GM21737 (cell line): ENCODE results near the gene CD44.
"Not testable (repeated sequence)": the region's sequence is repeated elsewhere in the genome, so short reads cannot be mapped to it uniquely, and the experiment has no call there.

Experiments used
- ATAC-seq: cut with Tn5 transposase; IDR thresholded peaks from one replicate; pipeline ENCODE4 v1.9.1; 2021; ENCODE audit warnings: mild to moderate bottlenecking, moderate library complexity; ENCODE audit not compliant: unreplicated experiment

Gene CD44

DNA sequence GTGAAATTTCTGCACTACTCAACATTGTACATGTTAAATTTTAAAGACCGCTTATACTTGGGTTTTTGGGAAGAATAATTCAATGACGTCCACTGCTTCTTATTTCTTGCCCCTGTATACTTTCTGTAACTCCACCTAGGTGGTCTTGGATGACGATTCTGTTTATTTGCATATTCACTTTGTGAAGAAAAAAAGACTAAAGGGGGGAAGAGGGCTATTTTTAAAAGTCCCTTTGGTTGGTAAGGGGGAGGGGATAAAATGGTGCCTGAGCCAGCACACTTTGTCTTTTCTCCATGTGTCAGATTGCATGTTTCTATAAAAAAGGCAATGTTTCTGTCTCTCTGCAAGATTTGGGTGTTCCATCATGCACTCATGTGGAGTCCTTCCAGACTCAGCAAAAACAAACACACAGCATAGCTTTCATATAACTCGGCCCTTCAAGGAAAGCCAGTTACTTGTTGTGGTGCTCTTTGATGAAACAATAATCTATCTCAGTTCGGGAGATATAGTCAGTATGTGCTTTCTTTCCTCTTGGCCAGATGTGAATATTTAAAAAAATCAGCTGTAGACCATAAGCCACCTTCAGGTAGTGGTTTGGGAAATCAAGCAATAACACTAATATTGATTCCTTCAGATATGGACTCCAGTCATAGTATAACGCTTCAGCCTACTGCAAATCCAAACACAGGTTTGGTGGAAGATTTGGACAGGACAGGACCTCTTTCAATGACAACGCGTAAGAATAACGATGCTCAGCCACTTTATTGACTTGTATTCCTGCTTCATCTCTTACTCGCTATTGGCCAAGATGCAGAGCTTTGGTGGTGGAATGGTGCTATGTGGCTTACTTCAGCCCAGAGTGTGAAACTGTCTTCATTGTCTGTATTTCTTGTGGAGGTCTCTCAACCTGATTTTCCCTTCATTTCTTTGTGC, 68.8 kb downstream of the CD44 start:
- ATAC-seq = no peak

DNA sequence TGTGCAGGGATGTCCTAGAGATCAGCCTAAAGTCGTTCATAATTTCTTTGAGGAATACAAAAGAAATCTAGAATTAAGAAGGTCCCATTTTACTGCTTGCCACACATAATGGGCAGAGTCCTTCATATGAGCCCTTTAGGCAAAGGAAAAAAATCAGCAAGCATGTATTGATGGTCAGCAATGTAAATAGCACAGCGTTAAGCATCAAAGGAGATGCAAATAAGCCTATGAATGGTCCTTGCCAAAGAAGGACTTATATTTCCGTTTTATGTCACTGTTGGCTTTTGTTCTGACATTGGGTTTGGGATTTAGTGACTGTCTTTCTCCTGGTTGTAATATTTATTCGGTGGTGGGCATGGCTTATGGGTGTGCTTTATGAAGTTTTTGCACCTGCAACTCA, 69.8 kb downstream of the CD44 start:
- ATAC-seq = no peak

DNA sequence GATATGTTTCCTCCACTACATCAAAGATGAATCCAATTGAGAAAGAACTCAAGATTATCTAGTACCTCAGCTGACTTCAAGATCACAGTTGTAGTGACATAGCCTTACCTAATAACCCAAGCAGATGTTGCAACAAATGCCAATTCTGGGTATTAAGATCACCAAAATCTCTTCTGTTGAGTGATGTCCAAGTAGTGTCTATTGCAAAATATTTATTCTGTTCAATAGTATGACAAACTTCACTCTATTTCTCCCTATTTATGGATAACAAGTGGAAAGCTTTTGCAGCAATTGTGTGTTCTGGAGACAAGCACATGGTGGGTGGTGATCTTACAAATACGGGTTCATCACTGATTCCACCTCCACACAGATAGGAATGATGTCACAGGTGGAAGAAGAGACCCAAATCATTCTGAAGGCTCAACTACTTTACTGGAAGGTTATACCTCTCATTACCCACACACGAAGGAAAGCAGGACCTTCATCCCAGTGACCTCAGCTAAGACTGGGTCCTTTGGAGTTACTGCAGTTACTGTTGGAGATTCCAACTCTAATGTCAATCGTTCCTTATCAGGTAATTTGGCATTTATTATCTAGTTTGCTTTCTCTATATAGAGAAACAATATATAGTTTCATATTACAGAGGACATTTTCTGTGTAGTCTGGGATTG, 72.0 kb downstream of the CD44 start:
- ATAC-seq = no peak

DNA sequence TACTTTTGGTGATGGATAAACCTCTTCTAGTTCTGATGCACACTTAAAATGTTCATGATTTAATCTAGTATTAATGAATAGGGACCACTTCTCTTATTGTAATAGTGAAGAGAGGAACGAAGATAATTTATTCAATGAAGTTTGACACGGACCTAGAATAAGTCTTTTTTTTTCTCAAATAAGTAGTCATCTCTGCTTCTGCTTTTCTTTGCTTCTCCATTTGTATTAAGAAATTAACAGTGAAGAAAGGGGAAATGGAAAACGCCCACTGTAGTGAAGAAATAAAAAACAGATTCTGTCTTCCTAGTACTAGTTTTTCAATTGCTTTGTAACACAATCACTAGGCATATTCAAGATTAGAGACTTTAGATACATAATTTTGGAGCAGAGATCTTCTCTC, 73.0 kb downstream of the CD44 start:
- ATAC-seq = no peak

DNA sequence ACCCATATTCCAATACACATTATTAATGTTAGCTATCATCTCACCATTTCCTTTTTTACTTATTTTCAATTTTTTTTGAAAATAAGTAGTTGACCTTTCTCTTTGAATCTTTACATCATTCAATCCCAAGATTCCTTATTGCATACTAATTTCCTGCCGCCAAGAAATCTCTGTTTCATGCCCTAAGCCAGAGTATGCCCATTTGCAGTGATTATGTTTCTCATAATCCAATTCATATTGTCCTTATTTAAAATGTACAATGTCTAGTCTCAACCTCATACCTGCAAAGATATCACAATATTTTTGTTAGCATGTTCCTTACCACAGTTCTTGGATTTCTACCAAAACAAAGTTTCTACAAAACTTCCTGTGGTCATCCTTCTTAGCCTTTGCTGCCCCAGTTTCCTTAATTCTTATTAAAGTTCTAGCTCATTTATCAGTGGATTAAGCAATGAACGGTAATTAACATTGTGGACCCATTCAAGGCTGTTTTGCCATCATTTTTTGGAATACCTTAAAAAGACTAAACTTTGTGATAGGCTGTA, 75.3 kb downstream of the CD44 start:
- ATAC-seq = no peak

DNA sequence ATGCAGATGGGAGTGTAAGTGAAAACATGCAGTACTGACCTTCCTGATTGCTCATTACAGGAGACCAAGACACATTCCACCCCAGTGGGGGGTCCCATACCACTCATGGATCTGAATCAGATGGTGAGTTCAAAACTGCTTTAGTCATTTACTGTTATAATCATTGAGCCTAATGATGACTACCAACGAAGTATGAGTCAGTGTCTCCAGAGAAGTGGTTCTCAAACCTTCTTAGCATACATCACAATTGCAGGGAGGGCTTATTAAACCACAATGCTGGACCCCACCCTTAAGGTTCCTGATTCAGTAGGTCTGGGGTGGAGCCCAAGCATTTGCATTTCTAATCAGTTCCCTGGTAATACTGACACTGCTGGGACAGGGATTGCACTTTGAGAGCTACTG, 75.8 kb downstream of the CD44 start:
- no peak for ATAC-seq

DNA sequence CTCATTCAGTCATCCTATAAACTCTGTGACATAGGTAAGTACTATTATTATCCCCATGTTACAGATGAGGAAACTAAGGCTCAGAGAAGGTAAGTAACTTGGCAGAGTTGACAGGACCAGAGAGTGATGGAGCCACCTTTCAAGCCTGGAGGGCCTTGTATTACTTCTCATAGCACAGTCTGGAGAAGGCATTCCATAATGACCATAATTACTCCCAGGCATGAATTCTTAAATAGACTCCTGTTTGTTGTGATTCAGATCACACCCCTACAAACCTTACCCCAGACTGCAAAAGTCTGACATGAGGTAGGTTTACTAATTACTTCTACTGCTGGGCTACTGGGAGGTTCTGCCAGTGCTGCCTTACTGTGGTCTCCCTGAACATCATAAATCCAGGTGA, 77.0 kb downstream of the CD44 start:
- ATAC-seq = no peak

DNA sequence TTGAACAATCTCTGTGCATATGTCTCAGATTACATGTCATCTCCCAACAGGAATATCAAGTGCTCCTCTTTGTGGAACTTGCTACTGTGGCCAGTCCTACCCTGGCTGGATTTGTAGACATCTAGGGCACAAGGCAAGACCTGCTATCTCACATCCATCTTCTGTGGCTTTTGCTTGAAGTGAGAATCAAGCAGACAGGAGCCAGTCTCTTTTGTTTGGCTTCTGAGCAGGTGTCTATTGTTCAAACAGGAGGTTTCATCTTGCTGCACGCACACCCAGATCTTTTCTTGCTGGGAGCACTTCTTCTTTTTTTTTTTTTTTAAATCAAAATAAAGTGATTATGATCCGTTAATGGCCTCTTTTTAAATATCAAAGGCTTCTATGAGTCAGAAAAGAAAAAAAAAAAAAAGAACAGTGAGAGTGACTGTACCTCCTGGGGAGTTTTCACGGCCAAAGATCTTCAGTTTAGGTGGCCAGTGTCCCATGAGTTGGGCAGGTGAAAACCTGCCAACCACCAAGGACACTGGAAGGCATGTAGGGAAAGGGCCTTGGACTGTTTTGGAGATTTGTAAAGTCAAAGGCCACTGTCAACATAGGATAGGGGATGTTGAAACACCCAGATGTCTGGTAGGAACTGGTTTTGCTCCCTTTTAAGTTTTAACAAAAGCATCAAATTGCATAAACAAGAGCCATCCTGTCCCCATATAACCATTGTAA, 78.1 kb downstream of the CD44 start:
- no peak for ATAC-seq

DNA sequence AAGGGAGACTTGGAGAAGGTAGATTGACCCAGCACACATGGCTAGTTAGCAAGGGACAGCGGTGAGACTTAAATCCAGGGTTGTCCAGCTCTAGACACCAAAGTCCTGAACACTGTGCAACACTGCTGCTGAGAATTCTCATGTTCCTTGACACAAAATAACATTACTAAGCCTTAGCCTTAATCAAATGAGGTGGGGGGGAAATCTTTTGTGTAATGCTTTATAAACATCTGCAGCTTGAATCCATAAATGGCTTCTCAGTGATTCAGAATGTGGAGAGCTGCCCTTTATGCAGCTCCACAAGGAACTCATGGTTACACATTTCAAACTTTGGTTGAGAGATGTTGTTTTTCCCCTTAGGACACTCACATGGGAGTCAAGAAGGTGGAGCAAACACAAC, 80.0 kb downstream of the CD44 start:
- no peak for ATAC-seq

DNA sequence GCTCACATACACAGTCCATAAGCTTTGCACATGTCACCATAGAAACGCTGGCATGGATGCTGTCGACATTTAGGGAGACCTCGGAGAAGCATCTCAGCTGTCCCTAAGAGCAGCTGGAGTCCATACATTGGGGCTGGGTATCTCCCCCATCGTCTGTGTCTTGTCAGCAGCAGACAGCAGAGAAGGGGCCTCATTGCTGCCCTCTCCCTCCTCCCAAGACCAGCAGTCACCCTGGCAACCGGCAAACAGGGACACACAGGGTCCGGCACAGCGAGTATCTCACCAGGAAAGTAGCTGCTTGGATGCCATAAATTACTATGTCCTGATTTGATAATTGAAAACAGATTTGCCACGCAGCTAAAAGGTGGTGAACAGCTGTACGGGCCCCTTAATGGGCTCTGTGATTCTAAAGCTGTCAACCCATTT, 84.4 kb downstream of the CD44 start:
- ATAC-seq = no peak

DNA sequence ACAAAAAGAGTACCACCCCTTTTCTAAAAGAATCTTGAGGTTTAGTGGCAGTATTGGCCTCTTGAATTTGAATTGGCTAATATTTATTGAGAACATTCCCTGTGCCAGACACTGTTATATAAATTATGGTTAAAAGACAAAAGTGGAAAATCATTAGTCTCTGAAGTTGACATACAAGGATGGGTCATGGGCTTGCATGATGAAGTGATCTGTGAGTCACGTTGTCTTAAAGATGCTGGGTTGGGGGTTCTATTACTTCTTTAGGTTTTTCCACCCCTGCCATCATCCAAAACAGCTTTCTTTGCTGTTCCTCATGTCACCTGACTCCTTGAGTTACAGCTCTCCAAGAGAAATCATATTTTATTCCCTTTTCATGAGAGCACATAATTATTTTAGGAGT, 85.0 kb downstream of the CD44 start:
- ATAC-seq = no peak

DNA sequence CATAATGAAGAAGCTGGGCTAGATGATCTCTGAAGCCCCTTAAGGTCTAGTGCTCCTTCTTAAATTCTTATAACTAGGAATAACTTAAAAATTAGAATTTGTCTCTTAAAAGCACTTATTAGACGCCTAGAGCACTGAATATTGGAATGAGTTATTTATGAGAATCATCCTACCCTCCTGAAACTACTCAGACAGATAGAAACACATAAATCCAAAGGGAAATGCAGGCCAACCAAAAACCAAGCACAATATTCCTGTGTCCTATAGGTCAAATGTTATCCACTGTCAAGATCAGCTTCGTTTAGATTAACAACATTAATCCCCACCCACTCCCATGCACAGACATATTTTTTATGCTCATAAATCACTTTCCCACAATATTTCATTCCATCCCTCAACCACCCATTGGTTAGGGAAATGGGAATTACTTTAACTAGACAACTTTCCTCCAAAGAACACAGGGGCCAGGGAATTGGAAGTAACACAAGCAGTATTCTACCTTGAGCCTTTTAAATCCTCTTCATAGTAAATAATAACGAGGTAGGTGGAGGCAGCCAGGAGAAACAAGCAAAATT, 87.1 kb downstream of the CD44 start:
- no peak for ATAC-seq

DNA sequence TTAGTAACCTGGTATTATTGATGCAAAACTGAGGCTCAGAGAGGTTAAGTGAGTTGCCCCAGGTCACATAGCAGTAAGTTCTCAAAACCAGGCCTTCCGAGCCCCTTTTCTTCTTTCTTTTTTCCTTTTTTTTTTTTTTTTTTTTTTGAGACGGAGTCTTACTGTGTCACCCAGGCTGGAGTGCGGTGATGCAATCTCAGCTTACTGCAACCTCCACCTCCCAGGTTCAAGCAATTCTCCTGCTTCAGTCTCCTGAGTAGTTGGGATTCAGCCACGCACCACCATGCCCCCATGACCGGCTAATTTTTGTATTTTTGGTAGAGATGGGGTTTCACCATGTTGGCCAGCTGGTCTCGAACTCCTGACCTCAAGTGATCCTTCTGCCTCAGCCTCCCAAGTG, 87.8 kb downstream of the CD44 start:
- ATAC-seq = not testable (repeated sequence)

DNA sequence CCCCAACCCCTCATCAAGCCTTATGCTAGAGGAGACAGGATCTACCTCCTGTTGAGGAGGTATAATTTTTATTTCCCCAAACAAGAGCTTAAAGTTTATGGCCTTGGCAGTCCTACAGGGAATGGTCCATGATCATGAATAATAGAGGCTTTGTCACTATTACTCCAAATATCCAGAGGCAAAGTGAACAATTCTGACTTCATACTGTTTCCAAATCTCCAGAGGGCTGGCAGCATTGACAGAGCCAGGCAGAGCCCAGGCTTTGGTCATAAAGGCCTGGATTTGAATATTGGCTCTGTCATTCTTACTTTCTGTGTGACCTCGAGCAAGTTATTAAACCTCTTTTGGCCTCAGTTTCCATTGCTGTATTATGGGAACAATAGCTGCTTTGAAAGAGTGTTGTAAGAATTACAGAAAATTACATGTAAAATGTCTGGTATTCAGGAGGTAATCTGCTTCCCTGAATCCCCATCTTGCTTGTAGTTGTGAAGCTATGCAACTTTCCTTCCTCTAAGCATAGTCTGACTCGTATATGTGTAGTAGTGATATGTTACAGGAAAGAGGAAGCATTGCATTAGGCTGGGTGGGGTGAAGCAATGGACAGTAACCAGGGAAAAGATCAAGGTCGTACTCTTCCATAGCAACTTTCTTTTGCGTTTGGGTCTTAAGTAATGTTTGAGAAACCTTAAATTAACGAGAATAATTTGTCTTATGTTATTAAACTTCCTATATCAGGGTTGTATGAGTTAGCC, 88.8 kb downstream of the CD44 start:
- ATAC-seq = no peak

DNA sequence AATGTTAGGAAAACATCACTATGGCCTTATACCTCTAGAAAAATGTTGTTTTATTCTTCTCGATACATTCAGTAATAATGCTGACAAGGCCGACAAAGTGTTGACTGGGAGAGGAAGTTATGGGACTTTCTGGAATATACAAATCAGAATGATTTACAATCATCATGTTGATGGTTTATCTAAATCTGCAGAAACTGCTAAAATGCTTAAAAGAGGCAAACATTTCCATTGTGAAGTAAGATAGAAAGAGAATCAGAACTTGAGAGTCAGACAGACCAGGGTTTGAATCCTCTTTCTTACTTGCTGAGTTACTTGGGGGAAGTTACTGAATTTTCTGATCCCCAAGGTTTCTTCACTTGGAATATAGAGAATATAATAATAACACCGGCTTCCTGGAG, 89.4 kb downstream of the CD44 start:
- ATAC-seq = no peak

DNA sequence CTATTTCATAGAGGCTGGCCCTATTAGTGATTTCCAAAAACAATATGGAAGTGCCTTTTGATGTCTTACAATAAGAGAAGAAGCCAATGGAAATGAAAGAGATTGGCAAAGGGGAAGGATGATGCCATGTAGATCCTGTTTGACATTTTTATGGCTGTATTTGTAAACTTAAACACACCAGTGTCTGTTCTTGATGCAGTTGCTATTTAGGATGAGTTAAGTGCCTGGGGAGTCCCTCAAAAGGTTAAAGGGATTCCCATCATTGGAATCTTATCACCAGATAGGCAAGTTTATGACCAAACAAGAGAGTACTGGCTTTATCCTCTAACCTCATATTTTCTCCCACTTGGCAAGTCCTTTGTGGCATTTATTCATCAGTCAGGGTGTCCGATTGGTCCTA, 91.4 kb downstream of the CD44 start:
- no peak for ATAC-seq

DNA sequence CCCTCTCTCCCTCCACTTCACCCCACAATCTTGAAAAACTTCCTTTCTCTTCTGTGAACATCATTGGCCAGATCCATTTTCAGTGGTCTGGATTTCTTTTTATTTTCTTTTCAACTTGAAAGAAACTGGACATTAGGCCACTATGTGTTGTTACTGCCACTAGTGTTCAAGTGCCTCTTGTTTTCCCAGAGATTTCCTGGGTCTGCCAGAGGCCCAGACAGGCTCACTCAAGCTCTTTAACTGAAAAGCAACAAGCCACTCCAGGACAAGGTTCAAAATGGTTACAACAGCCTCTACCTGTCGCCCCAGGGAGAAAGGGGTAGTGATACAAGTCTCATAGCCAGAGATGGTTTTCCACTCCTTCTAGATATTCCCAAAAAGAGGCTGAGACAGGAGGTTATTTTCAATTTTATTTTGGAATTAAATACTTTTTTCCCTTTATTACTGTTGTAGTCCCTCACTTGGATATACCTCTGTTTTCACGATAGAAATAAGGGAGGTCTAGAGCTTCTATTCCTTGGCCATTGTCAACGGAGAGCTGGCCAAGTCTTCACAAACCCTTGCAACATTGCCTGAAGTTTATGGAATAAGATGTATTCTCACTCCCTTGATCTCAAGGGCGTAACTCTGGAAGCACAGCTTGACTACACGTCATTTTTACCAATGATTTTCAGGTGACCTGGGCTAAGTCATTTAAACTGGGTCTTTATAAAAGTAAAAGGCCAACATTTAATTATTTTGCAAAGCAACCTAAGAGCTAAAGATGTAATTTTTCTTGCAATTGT, 92.3 kb downstream of the CD44 start:
- ATAC-seq = no peak

DNA sequence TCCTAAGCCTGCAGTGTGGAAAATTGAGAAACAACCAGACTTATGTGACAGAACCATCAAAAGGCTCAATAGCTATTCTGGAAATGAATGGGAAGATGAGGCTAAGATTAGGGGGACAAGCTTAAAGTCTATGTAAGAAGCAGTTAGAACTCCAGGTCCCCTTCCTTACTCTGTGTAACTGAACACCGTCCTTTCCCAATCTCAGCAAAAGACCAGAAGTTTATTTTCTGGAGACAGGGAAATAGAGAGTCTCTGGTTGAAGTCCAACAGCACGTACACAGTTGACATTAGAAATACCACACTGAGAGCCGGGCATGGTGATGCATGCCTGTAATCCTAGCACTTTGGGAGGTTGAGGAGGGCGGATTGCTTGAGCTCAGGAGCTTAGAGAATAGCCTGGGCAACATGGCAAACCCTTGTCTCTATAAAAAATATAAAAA, 93.9 kb downstream of the CD44 start:
- ATAC-seq = no peak

DNA sequence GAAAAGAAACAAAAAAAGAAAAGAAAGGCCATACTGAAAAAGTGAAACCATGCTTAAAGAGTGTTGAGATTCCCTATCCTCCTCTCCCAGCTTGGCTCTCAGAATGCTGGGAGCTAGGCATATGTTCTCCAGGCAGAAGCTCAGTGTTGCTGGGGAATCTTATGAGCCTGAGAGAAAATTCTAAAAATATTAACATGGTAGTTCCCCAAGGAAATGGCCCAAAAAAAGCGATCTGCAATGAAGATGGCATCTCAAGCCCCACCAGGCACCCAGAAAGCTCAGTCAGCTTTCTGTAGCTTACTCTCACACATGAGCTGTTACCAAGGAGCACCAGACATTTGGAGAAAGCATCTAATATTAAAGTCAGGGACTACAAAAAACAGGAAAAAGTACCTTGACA, 94.5 kb downstream of the CD44 start:
- ATAC-seq = no peak
